ENCODE data around the gene TMPRSS7. TPM values are rescaled to one million over a fixed set of nuclear protein-coding genes. Genes with fewer than 3 reads are reported as not detected.

The TMPRSS7 gene, protein sequence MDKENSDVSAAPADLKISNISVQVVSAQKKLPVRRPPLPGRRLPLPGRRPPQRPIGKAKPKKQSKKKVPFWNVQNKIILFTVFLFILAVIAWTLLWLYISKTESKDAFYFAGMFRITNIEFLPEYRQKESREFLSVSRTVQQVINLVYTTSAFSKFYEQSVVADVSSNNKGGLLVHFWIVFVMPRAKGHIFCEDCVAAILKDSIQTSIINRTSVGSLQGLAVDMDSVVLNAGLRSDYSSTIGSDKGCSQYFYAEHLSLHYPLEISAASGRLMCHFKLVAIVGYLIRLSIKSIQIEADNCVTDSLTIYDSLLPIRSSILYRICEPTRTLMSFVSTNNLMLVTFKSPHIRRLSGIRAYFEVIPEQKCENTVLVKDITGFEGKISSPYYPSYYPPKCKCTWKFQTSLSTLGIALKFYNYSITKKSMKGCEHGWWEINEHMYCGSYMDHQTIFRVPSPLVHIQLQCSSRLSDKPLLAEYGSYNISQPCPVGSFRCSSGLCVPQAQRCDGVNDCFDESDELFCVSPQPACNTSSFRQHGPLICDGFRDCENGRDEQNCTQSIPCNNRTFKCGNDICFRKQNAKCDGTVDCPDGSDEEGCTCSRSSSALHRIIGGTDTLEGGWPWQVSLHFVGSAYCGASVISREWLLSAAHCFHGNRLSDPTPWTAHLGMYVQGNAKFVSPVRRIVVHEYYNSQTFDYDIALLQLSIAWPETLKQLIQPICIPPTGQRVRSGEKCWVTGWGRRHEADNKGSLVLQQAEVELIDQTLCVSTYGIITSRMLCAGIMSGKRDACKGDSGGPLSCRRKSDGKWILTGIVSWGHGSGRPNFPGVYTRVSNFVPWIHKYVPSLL
- total RNA-seq, result 0.15 TPM in 1 of 2 replicates, not detected in the other

DNA sequence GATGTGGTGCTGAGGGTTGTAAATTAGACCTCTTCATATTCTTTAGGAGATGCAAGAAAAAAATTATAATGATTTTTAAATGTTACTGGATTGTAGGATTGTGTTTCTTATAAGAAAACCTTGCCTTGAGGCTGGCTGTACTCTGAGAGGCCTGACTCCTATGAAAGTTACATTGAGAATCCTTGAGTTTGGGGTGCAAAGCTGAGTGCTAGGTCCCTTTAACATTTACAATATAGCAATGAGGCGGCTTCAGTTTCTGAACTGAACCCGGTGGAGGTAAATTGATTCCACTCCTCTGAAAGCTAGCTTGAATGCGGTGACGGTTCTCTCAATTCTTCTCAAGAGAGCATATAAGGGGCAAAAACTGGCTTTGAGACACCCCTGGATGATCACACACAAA, at the start of gene TMPRSS7:
TSS of gene TMPRSS7 (plus strand) at position 301 of the 400 bp plus-strand sequence. CDS start 110 bp downstream, outside the sequence.
- no peak for DNase-seq (ENCODE audit: low read depth)

GRCh38 chr3:111986800-111987199, 47.7 kb upstream of the TMPRSS7 start:
- no peak for DNase-seq (ENCODE audit: low read depth)

- DNase-seq (ENCODE audit: low read depth), result peak; percentile 83
Measured at GRCh38 chr3:111989061-111989678, 45.4 kb upstream of the TMPRSS7 start.

DNA sequence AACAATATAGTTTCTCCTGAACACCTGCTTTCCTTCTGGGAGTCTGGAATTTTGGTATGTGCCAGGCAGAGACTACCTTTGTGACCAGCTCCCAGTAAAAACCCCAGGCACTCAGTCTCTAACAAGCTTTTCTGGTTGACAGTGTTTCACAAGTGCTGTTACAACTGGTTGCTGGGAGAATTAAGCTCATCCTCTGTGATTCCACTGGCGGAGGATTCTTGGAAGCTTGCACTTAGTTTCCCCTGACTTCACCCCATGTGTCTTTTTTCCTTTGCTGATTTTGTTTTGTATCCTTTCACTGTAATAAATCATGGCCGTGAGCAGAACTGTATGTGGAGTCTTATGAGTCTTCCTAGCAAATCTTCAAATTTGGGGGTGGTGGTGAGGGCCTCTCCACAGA, 41.5 kb upstream of the TMPRSS7 start:
- no peak for DNase-seq (ENCODE audit: low read depth)

DNA sequence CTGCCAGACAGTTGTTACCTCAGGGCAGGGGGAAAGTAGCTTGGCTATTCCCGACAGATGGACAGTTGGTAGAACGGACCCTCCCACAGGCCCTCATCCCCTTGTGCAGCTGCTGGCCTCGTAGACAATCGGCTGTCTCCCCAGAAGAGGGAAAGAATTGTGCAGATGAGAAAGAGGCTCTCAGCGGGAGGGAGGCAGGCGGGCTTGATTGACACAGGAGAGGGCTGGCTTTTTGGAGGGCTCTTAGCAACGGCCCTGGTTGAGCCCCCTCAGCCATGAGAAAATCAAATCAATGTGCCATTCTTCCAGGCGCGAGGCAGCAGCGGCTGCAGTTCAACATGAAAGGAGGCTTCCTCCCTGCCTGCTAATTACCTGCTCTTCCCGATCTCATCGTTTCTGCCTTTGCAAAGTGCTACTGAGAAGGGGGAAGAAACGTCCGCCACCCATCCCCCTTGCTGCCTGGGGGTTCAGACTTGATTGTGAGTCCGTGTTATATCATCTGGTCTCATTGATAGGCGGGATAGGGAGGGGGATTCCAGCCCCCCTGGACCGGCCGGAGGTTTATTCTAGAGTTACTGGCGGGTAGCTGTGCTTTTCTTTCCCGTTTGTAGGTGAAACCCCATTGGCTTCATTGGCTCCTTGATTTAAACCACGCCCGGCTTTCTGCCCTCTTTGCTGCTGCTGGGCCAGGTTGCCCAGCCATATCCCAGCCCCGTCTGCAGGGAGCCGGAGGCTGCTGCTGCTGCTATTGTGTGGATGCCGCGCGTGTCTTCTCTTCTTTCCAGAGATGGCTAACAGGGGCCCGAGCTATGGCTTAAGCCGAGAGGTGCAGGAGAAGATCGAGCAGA, 35.7 kb upstream of the TMPRSS7 start, which contains the start of gene TAGLN3:
TSS of gene TAGLN3 (plus strand) at position 287 of the 848 bp plus-strand sequence. CDS start at position 788, 501 bp downstream.
- peak; percentile 49 for DNase-seq (ENCODE audit: low read depth)

- no peak for DNase-seq (ENCODE audit: low read depth)
Measured at GRCh38 chr3:111999484-112000324, 34.8 kb upstream of the TMPRSS7 start.

- DNase-seq (ENCODE audit: low read depth), result no peak
Measured at GRCh38 chr3:112000367-112000771, 34.2 kb upstream of the TMPRSS7 start.

GRCh38 chr3:112000966-112001365, 33.6 kb upstream of the TMPRSS7 start:
- no peak for DNase-seq (ENCODE audit: low read depth)

- no peak for DNase-seq (ENCODE audit: low read depth)
Measured at GRCh38 chr3:112001526-112001925, 33.0 kb upstream of the TMPRSS7 start.

GRCh38 chr3:112002096-112002971, 32.2 kb upstream of the TMPRSS7 start:
- peak; percentile 63 for DNase-seq (ENCODE audit: low read depth)

DNA sequence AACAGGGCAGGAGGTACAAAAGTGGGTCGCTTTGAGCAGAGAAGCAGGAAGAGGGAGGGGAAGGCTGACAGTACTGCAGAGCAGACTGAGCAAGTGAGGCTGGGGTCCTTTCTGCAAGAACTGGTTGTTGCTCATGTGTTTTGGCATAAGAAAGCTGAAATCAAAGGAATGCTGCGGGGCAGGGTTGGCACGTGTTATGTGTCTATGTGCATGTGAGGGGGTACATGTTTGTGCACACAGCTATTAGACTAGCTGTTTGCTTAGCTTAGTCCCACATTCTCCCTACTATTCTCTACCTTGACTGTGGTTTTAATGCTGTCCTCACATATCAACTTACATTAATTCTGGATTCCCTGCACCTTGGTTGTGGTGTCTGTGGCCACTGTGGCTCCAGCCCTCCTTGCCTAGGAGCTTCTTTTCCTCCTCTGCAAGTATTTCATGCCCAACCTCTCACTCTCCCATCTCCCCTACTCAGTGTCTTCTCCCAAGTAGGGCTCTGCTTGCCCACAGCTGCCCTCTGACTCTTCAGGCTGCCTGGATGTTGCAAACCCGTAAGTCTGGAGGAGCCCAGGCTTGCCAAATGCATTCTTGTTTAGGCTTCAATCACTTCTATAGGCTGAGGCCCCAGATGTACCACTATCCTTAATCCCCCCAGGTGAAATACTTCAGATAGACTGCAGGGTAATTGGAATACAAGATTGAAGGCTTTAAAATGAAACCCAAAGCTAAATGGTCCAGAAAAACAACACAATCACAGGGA, 31.0 kb upstream of the TMPRSS7 start:
- no peak for DNase-seq (ENCODE audit: low read depth)

- DNase-seq (ENCODE audit: low read depth), result no peak
Measured at GRCh38 chr3:112004187-112004586, 30.3 kb upstream of the TMPRSS7 start.

DNA sequence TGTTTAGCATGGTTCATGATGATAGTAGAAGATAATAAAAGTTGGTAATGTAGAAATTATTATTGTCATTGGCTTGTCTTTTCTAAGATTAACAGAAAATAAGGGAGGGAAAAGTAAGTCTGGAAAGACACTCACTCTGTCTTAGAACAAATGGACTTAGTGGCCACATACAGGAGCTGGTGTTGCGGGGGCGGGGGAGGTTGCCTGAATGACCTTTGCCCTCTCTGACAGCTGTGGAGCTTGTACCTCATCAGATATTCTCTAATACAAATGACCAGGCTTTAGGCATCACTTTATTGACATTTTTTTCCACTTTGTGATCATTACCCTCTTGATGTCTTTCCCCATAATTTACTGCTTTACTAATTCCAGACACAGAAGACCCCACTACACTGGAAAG, 29.9 kb upstream of the TMPRSS7 start:
- DNase-seq (ENCODE audit: low read depth), result no peak

- no peak for DNase-seq (ENCODE audit: low read depth)
Measured at GRCh38 chr3:112005091-112005672, 29.4 kb upstream of the TMPRSS7 start.

DNA sequence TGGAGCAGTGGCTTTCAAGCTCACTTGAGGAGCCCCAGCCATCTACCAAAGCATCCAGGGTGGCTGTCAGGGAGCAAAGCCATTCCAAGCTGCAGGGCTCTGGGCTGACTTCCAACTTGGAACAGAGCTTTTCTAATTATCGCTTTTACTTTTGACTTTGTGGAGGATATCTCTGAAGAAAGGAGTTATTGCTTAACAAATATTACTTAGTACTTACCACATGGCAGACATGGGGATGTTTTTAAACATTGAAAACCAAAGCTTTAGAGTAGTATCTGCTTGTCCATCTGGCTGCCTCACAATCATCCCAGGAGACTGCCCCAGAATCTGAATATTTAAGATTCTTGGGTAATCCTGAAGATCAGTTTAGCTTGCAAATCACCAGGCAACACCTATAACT, 26.9 kb upstream of the TMPRSS7 start:
- peak; percentile 33 for DNase-seq (ENCODE audit: low read depth)

GRCh38 chr3:112009670-112010069, 24.9 kb upstream of the TMPRSS7 start:
- no peak for DNase-seq (ENCODE audit: low read depth)

GRCh38 chr3:112010636-112011035, 23.9 kb upstream of the TMPRSS7 start:
- no peak for DNase-seq (ENCODE audit: low read depth)

GRCh38 chr3:112011376-112011940, 23.1 kb upstream of the TMPRSS7 start:
- peak; percentile 76 for DNase-seq (ENCODE audit: low read depth)

Data from renal cortical epithelial cell (primary cell).